Testis (tissue), 2 donors: ENCODE measurements around the gene SHFL.

Source experiments
- POLR2A ChIP-seq: fragments of 450-650 bp; IDR thresholded peaks from one replicate; pipeline ENCODE4 v1.6.1; 2017; ENCODE audit warnings: antibody characterized with exemption, mild to moderate bottlenecking, moderate library complexity
- TF ChIP-seq, protein P1 (sequence below), 3 experiments: fragments of 450-650 bp in 2 of 3; fragments of 200-600 bp in 1 of 3; sonication (generic) in 1 of 3; IDR thresholded peaks; one replicate each; pipeline ENCODE4 v1.5.1; 2016 to 2019; ENCODE audit warnings: antibody characterized with exemption in 3 of 3, mild to moderate bottlenecking in 2 of 3, moderate library complexity in 1 of 3

DNA sequence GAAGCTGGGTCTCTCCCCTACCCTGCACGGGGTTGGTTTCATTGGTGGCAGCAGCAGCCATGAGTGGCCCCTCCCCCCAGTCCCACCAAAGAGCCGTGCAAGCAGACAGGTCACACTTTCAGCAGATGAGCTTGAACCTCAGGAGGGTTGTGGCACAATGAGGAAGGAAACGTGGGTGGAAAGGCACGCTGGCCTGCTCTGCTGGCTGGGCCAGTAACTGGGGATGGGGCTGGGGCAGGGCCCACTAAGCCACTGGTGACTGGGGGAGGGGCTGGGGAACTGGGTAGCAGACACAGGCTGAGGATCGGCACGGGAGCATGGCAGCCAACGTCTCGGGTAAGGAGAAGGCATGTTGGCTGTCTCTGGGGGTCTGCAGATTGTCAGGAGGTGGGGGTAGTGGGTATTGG is 25.3 kb downstream of the SHFL start, which contains the start of gene P2RY11:
- TF ChIP-seq, protein P1, sequence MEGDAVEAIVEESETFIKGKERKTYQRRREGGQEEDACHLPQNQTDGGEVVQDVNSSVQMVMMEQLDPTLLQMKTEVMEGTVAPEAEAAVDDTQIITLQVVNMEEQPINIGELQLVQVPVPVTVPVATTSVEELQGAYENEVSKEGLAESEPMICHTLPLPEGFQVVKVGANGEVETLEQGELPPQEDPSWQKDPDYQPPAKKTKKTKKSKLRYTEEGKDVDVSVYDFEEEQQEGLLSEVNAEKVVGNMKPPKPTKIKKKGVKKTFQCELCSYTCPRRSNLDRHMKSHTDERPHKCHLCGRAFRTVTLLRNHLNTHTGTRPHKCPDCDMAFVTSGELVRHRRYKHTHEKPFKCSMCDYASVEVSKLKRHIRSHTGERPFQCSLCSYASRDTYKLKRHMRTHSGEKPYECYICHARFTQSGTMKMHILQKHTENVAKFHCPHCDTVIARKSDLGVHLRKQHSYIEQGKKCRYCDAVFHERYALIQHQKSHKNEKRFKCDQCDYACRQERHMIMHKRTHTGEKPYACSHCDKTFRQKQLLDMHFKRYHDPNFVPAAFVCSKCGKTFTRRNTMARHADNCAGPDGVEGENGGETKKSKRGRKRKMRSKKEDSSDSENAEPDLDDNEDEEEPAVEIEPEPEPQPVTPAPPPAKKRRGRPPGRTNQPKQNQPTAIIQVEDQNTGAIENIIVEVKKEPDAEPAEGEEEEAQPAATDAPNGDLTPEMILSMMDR (IDR thresholded peaks at IDR 0.05), result no peak
- TF ChIP-seq POLR2A, result no peak
